ENCODE data around the gene CLPSL2.

DNA sequence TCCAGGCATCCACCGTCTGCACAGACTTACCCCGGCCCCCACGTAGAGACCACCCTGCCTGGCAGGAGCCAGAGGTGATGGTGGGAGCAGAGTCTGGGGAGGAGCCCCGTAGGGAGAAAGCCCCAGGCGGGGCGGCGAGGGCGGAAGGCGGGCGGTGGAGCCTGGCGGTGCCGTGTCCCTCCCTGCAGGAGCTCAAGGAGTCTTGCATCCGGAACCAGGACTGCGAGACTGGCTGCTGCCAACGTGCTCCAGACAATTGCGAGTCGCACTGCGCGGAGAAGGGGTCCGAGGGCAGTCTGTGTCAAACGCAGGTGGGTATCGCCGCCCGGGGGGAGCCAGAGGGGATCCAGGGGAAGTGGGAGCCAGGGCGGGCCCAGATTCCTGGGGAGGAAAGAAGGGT is 10.4 kb downstream of the CLPSL2 start:
- TF ChIP-seq, protein P1, sequence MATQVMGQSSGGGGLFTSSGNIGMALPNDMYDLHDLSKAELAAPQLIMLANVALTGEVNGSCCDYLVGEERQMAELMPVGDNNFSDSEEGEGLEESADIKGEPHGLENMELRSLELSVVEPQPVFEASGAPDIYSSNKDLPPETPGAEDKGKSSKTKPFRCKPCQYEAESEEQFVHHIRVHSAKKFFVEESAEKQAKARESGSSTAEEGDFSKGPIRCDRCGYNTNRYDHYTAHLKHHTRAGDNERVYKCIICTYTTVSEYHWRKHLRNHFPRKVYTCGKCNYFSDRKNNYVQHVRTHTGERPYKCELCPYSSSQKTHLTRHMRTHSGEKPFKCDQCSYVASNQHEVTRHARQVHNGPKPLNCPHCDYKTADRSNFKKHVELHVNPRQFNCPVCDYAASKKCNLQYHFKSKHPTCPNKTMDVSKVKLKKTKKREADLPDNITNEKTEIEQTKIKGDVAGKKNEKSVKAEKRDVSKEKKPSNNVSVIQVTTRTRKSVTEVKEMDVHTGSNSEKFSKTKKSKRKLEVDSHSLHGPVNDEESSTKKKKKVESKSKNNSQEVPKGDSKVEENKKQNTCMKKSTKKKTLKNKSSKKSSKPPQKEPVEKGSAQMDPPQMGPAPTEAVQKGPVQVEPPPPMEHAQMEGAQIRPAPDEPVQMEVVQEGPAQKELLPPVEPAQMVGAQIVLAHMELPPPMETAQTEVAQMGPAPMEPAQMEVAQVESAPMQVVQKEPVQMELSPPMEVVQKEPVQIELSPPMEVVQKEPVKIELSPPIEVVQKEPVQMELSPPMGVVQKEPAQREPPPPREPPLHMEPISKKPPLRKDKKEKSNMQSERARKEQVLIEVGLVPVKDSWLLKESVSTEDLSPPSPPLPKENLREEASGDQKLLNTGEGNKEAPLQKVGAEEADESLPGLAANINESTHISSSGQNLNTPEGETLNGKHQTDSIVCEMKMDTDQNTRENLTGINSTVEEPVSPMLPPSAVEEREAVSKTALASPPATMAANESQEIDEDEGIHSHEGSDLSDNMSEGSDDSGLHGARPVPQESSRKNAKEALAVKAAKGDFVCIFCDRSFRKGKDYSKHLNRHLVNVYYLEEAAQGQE (IDR thresholded peaks at IDR 0.05; ENCODE audit: insufficient read depth in 1 of 2, low read depth in 2 of 2, low read length in 2 of 2): no peak
- no peak for TF ChIP-seq POLR2AphosphoS5 (IDR thresholded peaks at IDR 0.05; ENCODE audit: low read depth, low read length)
